H9 (cell line): ENCODE measurements around the gene VPS25. TPM values are rescaled to one million over a fixed set of nuclear protein-coding genes. Genes with fewer than 3 reads are reported as not detected.
A peak's percentile ranks its signal among the peaks of the same experiment; 100 is the strongest.

ENCODE experiments used
- DNase-seq: peaks from one replicate; pipeline ENCODE4 v3.0.0-alpha.2; 2017
- H2AFZ ChIP-seq: one replicate; pipeline ENCODE4 v1.6.1; 2013; ENCODE audit warnings: mild to moderate bottlenecking, low read length, control low read depth, moderate library complexity
- H2AK5ac ChIP-seq: 2 replicates; pipeline ENCODE4 v1.6.1; 2013; ENCODE audit warnings: low read length, control low read depth, mixed read lengths; ENCODE audit not compliant: insufficient read length
- H2BK120ac ChIP-seq: one replicate; pipeline ENCODE4 v1.6.1; 2013; ENCODE audit warnings: low read depth, mild to moderate bottlenecking, low read length, control low read depth, inconsistent platforms; ENCODE audit not compliant: poor library complexity, severe bottlenecking
- H2BK12ac ChIP-seq: 2 replicates; pipeline ENCODE4 v1.6.1; 2013; ENCODE audit warnings: low read length, control low read depth, mixed read lengths, low read depth; ENCODE audit not compliant: insufficient read length
- H2BK15ac ChIP-seq: 2 replicates; pipeline ENCODE4 v1.6.1; 2013; ENCODE audit warnings: low read depth, low read length, control low read depth
- H2BK20ac ChIP-seq: one replicate; pipeline ENCODE4 v1.6.1; 2013; ENCODE audit warnings: low read depth, mild to moderate bottlenecking, low read length, control low read depth, inconsistent platforms; ENCODE audit not compliant: poor library complexity, severe bottlenecking
- H2BK5ac ChIP-seq: 2 replicates; pipeline ENCODE4 v1.6.1; 2013; ENCODE audit warnings: low read length, control low read depth, mixed read lengths; ENCODE audit not compliant: insufficient read length
- H3K14ac ChIP-seq: 2 replicates; pipeline ENCODE4 v1.6.1; 2013; ENCODE audit warnings: low read length, control low read depth; ENCODE audit not compliant: insufficient read depth
- H3K18ac ChIP-seq: 2 replicates; pipeline ENCODE4 v1.6.1; 2013; ENCODE audit warnings: low read depth, mild to moderate bottlenecking, mixed read lengths, low read length, control low read depth; ENCODE audit not compliant: insufficient read length
- H3K23ac ChIP-seq: 2 replicates; pipeline ENCODE4 v1.6.1; 2013; ENCODE audit warnings: low read length, control low read depth, mixed read lengths, low read depth; ENCODE audit not compliant: insufficient read length
- H3K23me2 ChIP-seq: 2 replicates; pipeline ENCODE4 v1.6.1; 2013; ENCODE audit warnings: low read depth, mild to moderate bottlenecking, mixed read lengths, low read length, control low read depth; ENCODE audit not compliant: insufficient read length, poor library complexity, severe bottlenecking
- H3K27ac ChIP-seq: 2 replicates; pipeline ENCODE4 v1.5.1; 2013; ENCODE audit warnings: low read length, control low read depth, mixed read lengths, low read depth; ENCODE audit not compliant: insufficient read length
- H3K27me3 ChIP-seq: 2 replicates; pipeline ENCODE4 v1.6.1; 2013; ENCODE audit warnings: low read length, control low read depth, inconsistent platforms; ENCODE audit not compliant: insufficient read depth
- H3K4ac ChIP-seq: 2 replicates; pipeline ENCODE4 v1.6.1; 2013; ENCODE audit warnings: low read depth, mild to moderate bottlenecking, control low read depth, inconsistent platforms, low read length, moderate library complexity
- H3K4me1 ChIP-seq: 2 replicates; pipeline ENCODE4 v1.6.1; 2013; ENCODE audit warnings: low read length, control low read depth, inconsistent platforms; ENCODE audit not compliant: insufficient read depth
- H3K4me2 ChIP-seq: 2 replicates; pipeline ENCODE4 v1.6.1; 2013; ENCODE audit warnings: low read length, control low read depth, mixed read lengths; ENCODE audit not compliant: insufficient read length, insufficient read depth
- H3K56ac ChIP-seq: 2 replicates; pipeline ENCODE4 v1.6.1; 2013; ENCODE audit warnings: low read depth, mild to moderate bottlenecking, mixed read lengths, low read length, control low read depth; ENCODE audit not compliant: insufficient read length
- H3K79me1 ChIP-seq: 2 replicates; pipeline ENCODE4 v1.6.1; 2013; ENCODE audit warnings: low read depth, mild to moderate bottlenecking, moderate library complexity, low read length, control low read depth, inconsistent platforms; ENCODE audit not compliant: insufficient read depth, poor library complexity, severe bottlenecking
- H3K79me2 ChIP-seq: 2 replicates; pipeline ENCODE4 v1.6.1; 2013; ENCODE audit warnings: low read length, control low read depth, inconsistent platforms; ENCODE audit not compliant: insufficient read depth
- H3K9ac ChIP-seq: 2 replicates; pipeline ENCODE4 v1.6.1; 2013; ENCODE audit warnings: low read length, control low read depth, mixed read lengths; ENCODE audit not compliant: insufficient read length; ENCODE audit errors: extremely low read depth
- H3K9me3 ChIP-seq: one replicate; pipeline ENCODE4 v1.6.1; 2013; ENCODE audit warnings: low read depth, low read length, inconsistent platforms; ENCODE audit not compliant: control insufficient read depth
- H3T11ph ChIP-seq: one replicate; pipeline ENCODE4 v1.6.1; 2013; ENCODE audit warnings: mild to moderate bottlenecking, low read length, control low read depth, inconsistent platforms
- H4K20me1 ChIP-seq: one replicate; pipeline ENCODE4 v1.6.1; 2013; ENCODE audit not compliant: control insufficient read depth, insufficient read length, insufficient read depth
- H4K5ac ChIP-seq: 2 replicates; pipeline ENCODE4 v1.6.1; 2013; ENCODE audit warnings: low read depth, mild to moderate bottlenecking, mixed read lengths, low read length, control low read depth; ENCODE audit not compliant: insufficient read length
- H4K8ac ChIP-seq: replicated peaks from 2 replicates; pipeline ENCODE4 v1.6.1; 2013; ENCODE audit warnings: low read length, control low read depth, mixed read lengths, low read depth; ENCODE audit not compliant: insufficient read length
- H4K91ac ChIP-seq: 2 replicates; pipeline ENCODE4 v1.6.1; 2013; ENCODE audit warnings: low read depth, mild to moderate bottlenecking, moderate library complexity, mixed read lengths, low read length, control low read depth; ENCODE audit not compliant: insufficient read length
- H3K27ac Mint-ChIP-seq, 3 experiments: 2 replicates in 2 of 3; 3 replicates in 1 of 3; pipeline ENCODE4 v1.8.0; 2020 to 2021; ENCODE audit warnings: mixed read lengths in 3 of 3, mild to moderate bottlenecking in 1 of 3, moderate library complexity in 1 of 3
- H3K27me3 Mint-ChIP-seq: 2 replicates; pipeline ENCODE4 v1.8.0; 2021; ENCODE audit warnings: low read depth, mild to moderate bottlenecking, moderate library complexity, mixed read lengths
- H3K36me3 Mint-ChIP-seq, 3 experiments: 2 replicates in 2 of 3; 3 replicates in 1 of 3; pipeline ENCODE4 v1.8.0; 2020 to 2021; ENCODE audit warnings: low read depth in 3 of 3, mixed read lengths in 3 of 3; ENCODE audit not compliant: insufficient read depth in 1 of 3
- H3K4me1 Mint-ChIP-seq, 2 experiments: 2 replicates each; pipeline ENCODE4 v1.8.0; 2020; ENCODE audit warnings: mixed read lengths in 2 of 2
- H3K4me3 Mint-ChIP-seq, 2 experiments: 2 replicates in 1 of 2; 3 replicates in 1 of 2; pipeline ENCODE4 v1.8.0; 2020 to 2021; ENCODE audit warnings: mild to moderate bottlenecking in 2 of 2, mixed read lengths in 2 of 2, moderate library complexity in 1 of 2
- H3K9me3 Mint-ChIP-seq, 2 experiments: 2 replicates in 1 of 2; 3 replicates in 1 of 2; pipeline ENCODE4 v1.8.0; 2020; ENCODE audit warnings: mild to moderate bottlenecking in 2 of 2, mixed read lengths in 2 of 2, moderate library complexity in 1 of 2
- CTCF ChIP-seq: fragments of 200-600 bp; sonication (generic); conservative IDR thresholded peaks from 3 replicates; pipeline ENCODE4 v1.8.0; 2021; ENCODE audit warnings: antibody characterized with exemption, mild to moderate bottlenecking
- WGBS: extraction: QIAGEN DNeasy Blood & Tissue Kit; methylation state at CpG from one replicate; pipeline ENCODE4 v1.1.7; 2013; ENCODE audit warnings: missing lambda C conversion rate, low lambda C conversion rate, mixed read lengths; ENCODE audit not compliant: insufficient read length; ENCODE audit errors: extremely low coverage; 5-methylcytosine and 5-hydroxymethylcytosine counted together
- total RNA-seq: library from RNA; stranded (reverse); gene quantifications from 2 replicates; pipeline ENCODE4 v1.2.1, GENCODE V29; 2021

VPS25 gene
- total RNA-seq, 1 experiment from 2014 or later, result 113 TPM

- Histone ChIP-seq H4K20me1 (no peaks in the 10 kb centered on the region), H3K4ac (no peak overlapping the region), H2AFZ (no peak overlapping the region), H4K8ac (no peak overlapping the region), H2BK12ac (no peak overlapping the region), H3K79me2 (no peaks in the 10 kb centered on the region), H2BK120ac (no peak overlapping the region), H4K5ac (no peak overlapping the region), H3K14ac (no peak overlapping the region; the same call in 1 of the 2 replicates), H2AK5ac (no peak overlapping the region), H3K23ac (no peak overlapping the region), H3K79me1 (no peaks in the 10 kb centered on the region), H3T11ph (no peak overlapping the region), H3K9me3 (no peaks in the 10 kb centered on the region), H3K4me1 (no peaks in the 10 kb centered on the region), H2BK15ac (no peak overlapping the region), H3K27ac (no peak overlapping the region), H4K91ac (no peak overlapping the region), H3K4me2 (peak overlapping the region; percentile 47), H2BK20ac (no peak overlapping the region), H3K9ac (no peak overlapping the region), H3K23me2 (peaks cover 8% of the 10 kb centered on the region), H3K56ac (no peak overlapping the region), H3K27me3 (peaks cover 10% of the 10 kb centered on the region; the same call in 1 of the 2 replicates), H2BK5ac (no peak overlapping the region), H3K18ac (no peak overlapping the region)
- WGBS, result no CpG with 5 or more reads among the region's 39 CpGs
- Mint-ChIP-seq H3K27me3 (peaks cover 28% of the 10 kb centered on the region), H3K4me1 (peaks cover 21 to 22% of the 10 kb centered on the region in 2 experiments), H3K9me3 (no peaks in the 10 kb centered on the region), H3K27ac (no peak overlapping the region), H3K4me3 (peak overlapping the region; percentile 60 to 80), H3K36me3 (peaks cover 3 to 29% (median 28%) of the 10 kb centered on the region in 3 experiments)
- TF ChIP-seq CTCF, result no peak
- peak; percentile 37 for DNase-seq
These were observed 7.8 kb downstream of the VPS25 start for GRCh38 chr17:42780851-42781638.
